Hematopoietic multipotent progenitor cell treated with erythropoietin and hydrocortisone succinate and interleukin-3 and kit ligand, for 8 days (in vitro differentiated cells): ENCODE measurements around the gene TUBGCP3.
A peak's percentile ranks its signal among the peaks of the same experiment; 100 is the strongest.
"Not testable (repeated sequence)": the region's sequence is repeated elsewhere in the genome, so short reads cannot be mapped to it uniquely, and the experiment has no call there.

Source experiments
- DNase-seq: peaks from one replicate; pipeline ENCODE4 v3.0.0-alpha.2; 2015

Gene TUBGCP3

GRCh38 chr13:112576191-112576590 is 11.8 kb downstream of the TUBGCP3 start:
- no peak for DNase-seq

- DNase-seq: peak; percentile 39
Observed at GRCh38 chr13:112575675-112576074, 12.3 kb downstream of the TUBGCP3 start.

- peak; percentile 6 for DNase-seq
Observed at GRCh38 chr13:112574834-112575613, 12.9 kb downstream of the TUBGCP3 start.

GRCh38 chr13:112574416-112574815 is 13.5 kb downstream of the TUBGCP3 start:
- no peak for DNase-seq

GRCh38 chr13:112573710-112574109 is 14.2 kb downstream of the TUBGCP3 start:
- no peak for DNase-seq

- DNase-seq: no peak
Observed at GRCh38 chr13:112572366-112572765, 15.6 kb downstream of the TUBGCP3 start.

DNA sequence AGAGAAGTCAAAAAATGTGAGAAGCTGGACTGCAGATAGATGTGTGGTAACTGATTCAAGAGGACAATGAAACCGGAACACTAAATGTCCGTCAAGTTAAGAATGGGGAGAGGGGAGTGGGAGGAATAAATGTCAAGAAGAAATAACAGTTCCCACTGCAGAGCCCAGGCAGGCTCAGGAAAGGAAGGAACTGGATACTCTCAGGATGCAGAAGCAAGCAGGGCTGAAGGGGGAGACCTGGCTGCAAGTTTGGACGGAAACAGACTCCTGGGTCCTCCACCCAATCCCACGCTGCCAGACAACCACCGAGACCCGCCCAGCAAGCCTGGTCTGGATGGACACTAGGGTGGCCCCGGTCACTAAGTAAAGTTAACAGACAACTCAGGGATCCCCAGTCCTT is 18.1 kb downstream of the TUBGCP3 start:
- no peak for DNase-seq

GRCh38 chr13:112567161-112567862 is 20.6 kb downstream of the TUBGCP3 start:
- DNase-seq: no peak

DNA sequence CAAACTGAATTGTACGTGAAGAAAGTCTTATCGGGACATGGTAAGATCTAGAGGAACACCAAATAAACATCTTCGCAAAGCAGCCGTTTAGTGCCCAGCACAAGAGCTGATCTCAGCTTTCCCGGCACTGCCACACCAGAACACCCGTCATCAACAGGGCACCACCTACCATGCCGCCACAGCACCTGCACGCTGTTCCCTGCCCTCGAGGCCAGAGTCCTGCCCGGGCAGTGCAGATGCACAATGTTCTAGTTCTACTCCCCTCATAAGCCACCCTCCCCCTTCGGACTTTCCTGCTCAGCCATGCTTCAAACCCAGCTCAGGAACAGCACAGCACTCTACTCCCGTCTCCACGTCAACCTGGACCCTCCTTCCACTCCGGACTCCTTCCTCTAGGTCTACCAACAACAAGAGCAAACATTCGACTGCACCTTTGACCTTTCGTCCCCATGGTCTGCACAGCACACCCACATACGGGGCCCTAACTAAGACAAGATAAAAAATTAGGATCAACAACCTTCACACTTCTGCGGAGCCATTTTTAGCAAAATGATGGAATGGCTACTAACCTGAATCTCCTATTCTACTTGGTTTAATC is 25.1 kb downstream of the TUBGCP3 start:
- no peak for DNase-seq

GRCh38 chr13:112562254-112562653 is 25.7 kb downstream of the TUBGCP3 start:
- DNase-seq: no peak

GRCh38 chr13:112561478-112561877 is 26.5 kb downstream of the TUBGCP3 start:
- no peak for DNase-seq

DNA sequence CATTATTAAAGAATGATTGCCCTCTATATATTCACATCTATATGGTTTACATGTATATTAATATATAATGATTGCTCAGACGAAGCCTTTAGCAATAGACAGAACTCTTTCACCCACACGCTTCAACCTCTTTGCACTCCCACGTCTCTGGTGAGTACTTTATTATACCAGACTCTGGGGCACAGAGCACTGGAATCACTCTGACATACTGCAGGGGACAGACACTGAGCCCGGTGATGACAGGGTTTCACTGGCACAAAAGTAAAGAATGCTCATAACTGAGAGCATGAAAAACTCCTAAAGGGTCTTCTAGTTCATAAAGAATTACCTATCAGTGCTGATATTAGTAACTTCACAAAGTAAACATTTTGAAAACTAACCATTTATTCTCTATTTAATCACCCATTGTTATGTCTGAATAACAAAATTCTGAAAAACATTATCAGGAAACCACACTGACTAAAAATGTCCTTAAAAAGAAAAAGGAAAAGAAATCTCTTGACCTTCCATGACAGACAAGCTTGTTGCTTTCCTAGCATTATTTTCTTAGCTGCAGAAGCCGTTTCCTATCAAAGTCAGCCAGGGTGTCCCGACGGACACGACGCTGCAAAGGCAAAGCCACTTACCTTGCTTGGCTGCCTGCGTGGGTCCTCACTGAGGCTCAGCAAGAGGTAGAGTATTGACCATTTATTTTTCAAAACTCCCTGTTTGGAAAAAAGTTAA is 29.1 kb downstream of the TUBGCP3 start:
- DNase-seq: no peak

DNA sequence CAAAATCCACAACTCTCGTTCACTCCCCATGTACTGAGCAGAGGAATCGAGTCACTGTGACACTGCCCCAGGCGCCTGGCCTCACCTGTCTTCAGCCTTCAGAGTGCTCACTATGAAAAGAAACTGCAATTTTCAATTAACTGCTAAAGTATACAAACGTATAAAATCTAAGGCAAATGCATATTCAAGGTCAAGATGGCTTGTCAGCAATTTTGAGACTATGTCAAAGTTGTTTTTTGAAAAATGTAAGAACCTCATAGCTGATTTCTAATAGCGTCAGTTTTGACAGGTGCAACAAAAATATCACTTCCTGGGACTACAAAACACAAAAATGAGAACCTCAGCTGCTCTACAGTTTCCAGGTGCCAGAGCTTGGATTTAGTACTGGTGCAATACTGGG is 31.4 kb downstream of the TUBGCP3 start:
- no peak for DNase-seq

- no peak for DNase-seq
Observed at GRCh38 chr13:112554214-112554850, 33.6 kb downstream of the TUBGCP3 start.

- DNase-seq: not testable (repeated sequence)
Observed at GRCh38 chr13:112548975-112549374, 39.0 kb downstream of the TUBGCP3 start.

DNA sequence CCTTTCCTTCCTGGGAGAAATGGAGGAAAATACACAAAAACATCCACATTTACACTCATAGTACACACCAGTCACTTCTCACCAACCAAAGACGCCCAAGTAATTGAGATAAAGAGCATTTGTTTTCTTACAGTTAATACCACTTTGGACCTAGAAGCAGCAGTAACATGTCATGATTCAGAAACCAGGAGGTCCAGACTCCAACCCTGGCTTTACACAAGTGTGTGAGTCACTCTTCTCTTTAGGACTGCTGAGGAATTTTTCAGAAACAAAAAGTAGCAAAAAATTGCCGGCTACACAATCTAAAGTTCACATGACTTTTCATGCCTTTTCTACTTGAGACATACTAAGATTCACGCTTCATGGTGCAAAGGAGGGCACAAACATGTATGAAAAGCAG is 42.1 kb downstream of the TUBGCP3 start:
- no peak for DNase-seq

- DNase-seq: no peak
Observed at GRCh38 chr13:112532837-112533745, 54.9 kb downstream of the TUBGCP3 start.

- DNase-seq: no peak
Observed at GRCh38 chr13:112531263-112531794, 56.6 kb downstream of the TUBGCP3 start.

DNA sequence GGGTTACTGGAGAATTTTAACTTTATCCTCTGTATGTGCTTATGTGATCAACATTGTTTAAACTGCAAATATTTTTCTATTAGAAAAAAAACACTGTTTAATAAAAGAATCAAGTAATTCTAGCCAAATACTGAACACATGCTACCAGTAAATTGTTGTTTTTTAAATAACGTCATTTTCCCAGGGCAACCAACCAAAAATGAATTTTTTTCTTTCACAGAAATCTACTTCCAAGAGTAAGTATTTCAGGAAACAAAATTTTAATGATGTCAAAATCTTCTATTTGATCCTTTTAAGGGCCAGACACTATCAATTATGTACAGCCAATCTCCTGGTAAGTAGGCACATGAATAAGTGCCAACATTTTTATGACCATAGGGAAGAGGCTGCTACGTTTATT is 57.1 kb downstream of the TUBGCP3 start:
- no peak for DNase-seq

DNA sequence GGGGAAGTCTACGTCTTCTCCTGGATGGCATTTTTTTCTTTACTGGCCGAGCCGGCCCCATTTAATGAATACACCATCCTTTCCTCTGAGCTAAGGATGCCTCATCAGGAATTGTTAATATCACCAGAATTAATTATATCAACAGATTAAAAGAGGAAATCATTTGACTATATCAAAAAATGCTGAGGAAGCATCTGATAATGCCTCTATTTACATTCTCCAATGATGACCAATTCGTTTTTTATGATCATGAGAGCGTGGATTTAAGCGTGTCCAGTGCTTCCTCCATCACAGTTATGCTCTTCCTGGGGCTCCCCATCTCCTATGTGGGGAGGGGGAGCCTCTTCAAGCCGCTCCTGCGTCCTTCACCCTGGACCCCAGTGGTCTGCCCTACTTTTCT is 58.7 kb downstream of the TUBGCP3 start:
- no peak for DNase-seq

DNA sequence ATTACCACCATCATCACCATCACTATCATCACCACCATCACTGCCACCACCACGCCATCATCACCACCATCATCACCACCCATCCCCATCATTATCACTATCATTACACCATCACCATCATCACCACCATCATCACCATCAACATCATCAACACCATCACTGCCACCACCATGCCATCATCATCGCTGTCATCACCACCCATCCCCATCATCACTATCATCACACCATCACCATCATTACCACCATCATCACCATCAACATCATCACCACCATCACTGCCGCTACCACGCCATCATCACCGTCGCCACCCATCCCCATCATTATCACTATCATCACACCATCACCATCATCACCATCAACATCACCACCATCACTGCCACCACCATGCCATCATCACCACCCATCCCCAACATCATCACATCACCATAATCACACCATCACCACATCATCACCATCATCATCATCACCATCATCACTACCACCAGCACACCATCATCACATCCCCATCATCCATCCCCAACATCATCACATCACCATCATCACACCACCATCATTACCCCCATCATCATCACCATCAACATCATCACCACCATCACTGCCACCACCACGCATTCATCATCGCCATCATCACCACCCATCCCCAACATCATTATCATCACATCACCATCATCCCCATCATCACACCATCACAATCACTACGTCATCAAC is 61.7 kb downstream of the TUBGCP3 start:
- no peak for DNase-seq
